Measurements from ENCODE around the gene ARSK. TPM values are rescaled to one million over a fixed set of nuclear protein-coding genes. Genes with fewer than 3 reads are reported as not detected.

The ARSK gene
- total RNA-seq, 1 experiment from 2014 or later, result 13.7 TPM

GRCh38 chr5:95641741-95642220, 86.9 kb downstream of the ARSK start:
- CTCF ChIA-PET, result no interaction called here
- DNase-seq (ENCODE audit: low read depth, low spot score), result no peak
- no peak for ATAC-seq
- H3K27me3 ChIP-seq (ENCODE audit: control insufficient read depth, insufficient read depth, low read length), result no peaks in the 10 kb centered on the region
- H3K4me3 ChIP-seq (ENCODE audit: low read depth in 2 of 2, low read length in 2 of 2), result no peak overlapping the region
- H3K4me1 ChIP-seq (ENCODE audit: control insufficient read depth, insufficient read depth, low read length), result peaks cover 13% of the 10 kb centered on the region
- H3K36me3 ChIP-seq (ENCODE audit: control insufficient read depth, insufficient read depth, low read length), result no peaks in the 10 kb centered on the region
- intact Hi-C loops (cut with micrococcal nuclease; ENCODE audit: unreplicated experiment) (no loop called here), in situ Hi-C loops (cut with HindIII; ENCODE audit: low pct_unique_long_range_greater_than_20kb, low sequenced_read_pairs) (no loop called here)
- BruUV-seq (replicated peaks), result no TSS peak
- TF ChIP-seq POLR2AphosphoS5 (IDR thresholded peaks at IDR 0.05; ENCODE audit: low read depth, low read length) (no peak), CTCF (IDR thresholded peaks at IDR 0.05) (no peak), TCF7L2 (IDR thresholded peaks at IDR 0.05; ENCODE audit: low read depth, low read length) (no peak), SIN3A (IDR thresholded peaks at IDR 0.05; ENCODE audit: borderline replicate concordance, insufficient read depth, low read depth, low read length) (no peak)
- TF ChIP-seq, protein P1, sequence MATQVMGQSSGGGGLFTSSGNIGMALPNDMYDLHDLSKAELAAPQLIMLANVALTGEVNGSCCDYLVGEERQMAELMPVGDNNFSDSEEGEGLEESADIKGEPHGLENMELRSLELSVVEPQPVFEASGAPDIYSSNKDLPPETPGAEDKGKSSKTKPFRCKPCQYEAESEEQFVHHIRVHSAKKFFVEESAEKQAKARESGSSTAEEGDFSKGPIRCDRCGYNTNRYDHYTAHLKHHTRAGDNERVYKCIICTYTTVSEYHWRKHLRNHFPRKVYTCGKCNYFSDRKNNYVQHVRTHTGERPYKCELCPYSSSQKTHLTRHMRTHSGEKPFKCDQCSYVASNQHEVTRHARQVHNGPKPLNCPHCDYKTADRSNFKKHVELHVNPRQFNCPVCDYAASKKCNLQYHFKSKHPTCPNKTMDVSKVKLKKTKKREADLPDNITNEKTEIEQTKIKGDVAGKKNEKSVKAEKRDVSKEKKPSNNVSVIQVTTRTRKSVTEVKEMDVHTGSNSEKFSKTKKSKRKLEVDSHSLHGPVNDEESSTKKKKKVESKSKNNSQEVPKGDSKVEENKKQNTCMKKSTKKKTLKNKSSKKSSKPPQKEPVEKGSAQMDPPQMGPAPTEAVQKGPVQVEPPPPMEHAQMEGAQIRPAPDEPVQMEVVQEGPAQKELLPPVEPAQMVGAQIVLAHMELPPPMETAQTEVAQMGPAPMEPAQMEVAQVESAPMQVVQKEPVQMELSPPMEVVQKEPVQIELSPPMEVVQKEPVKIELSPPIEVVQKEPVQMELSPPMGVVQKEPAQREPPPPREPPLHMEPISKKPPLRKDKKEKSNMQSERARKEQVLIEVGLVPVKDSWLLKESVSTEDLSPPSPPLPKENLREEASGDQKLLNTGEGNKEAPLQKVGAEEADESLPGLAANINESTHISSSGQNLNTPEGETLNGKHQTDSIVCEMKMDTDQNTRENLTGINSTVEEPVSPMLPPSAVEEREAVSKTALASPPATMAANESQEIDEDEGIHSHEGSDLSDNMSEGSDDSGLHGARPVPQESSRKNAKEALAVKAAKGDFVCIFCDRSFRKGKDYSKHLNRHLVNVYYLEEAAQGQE (IDR thresholded peaks at IDR 0.05; ENCODE audit: insufficient read depth in 1 of 2, low read depth in 2 of 2, low read length in 1 of 2), result no peak
- no peaks in the 10 kb centered on the region for H3K9me3 ChIP-seq (ENCODE audit: control insufficient read depth, insufficient read depth, low read depth, low read length)
- POLR2A ChIA-PET, result no interaction called here
- H3K27ac ChIP-seq (ENCODE audit: low read length), result no peak overlapping the region

DNA sequence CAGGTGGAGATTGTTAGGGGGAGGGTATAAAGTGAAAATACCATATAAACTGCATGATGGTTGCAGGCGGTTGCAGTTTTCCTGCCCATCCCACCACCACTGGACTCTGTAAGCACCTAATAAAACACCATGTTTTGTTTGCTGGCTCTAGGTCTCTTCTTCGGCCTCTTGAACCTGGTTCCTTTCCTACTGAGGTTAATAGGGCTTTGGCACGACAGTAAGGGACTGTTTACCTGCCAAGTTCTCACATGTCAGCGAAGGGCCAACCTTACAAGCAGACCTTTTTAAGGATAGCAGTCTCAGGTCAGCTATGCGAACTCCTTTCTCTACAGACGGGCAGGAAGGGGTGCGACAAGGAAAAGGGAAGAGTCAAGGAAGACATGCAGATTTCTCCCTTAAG, 88.3 kb downstream of the ARSK start:
- intact Hi-C loops (cut with micrococcal nuclease; ENCODE audit: unreplicated experiment), result no loop called here
- BruUV-seq (replicated peaks), result no TSS peak
- Histone ChIP-seq H3K27me3 (ENCODE audit: control insufficient read depth, insufficient read depth, low read length) (no peaks in the 10 kb centered on the region), H3K27ac (ENCODE audit: low read length) (no peak overlapping the region), H3K9me3 (ENCODE audit: control insufficient read depth, insufficient read depth, low read depth, low read length) (no peaks in the 10 kb centered on the region), H3K4me1 (ENCODE audit: control insufficient read depth, insufficient read depth, low read length) (peaks cover 19% of the 10 kb centered on the region), H3K36me3 (ENCODE audit: control insufficient read depth, insufficient read depth, low read length) (no peaks in the 10 kb centered on the region), H3K4me3 (ENCODE audit: low read depth in 2 of 2, low read length in 2 of 2) (no peak overlapping the region)
- POLR2A ChIA-PET, result interaction anchor here (1.1 kb wide), 1 partner anchor 9 kb away, joined by 3 read pairs; no protein-coding TSS in a partner anchor
- in situ Hi-C loops (cut with HindIII; ENCODE audit: low pct_unique_long_range_greater_than_20kb, low sequenced_read_pairs), result no loop called here
- DNase-seq (ENCODE audit: low read depth, low spot score) (no peak), ATAC-seq (no peak)
- CTCF ChIA-PET, result no interaction called here
- no peak for TF ChIP-seq TCF7L2 (IDR thresholded peaks at IDR 0.05; ENCODE audit: low read depth, low read length)
- TF ChIP-seq, protein P1 (IDR thresholded peaks at IDR 0.05; ENCODE audit: insufficient read depth in 1 of 2, low read depth in 2 of 2, low read length in 1 of 2), result no peak
- no peak for TF ChIP-seq CTCF (IDR thresholded peaks at IDR 0.05)
- TF ChIP-seq SIN3A (IDR thresholded peaks at IDR 0.05; ENCODE audit: borderline replicate concordance, insufficient read depth, low read depth, low read length), result no peak
- TF ChIP-seq POLR2AphosphoS5 (IDR thresholded peaks at IDR 0.05; ENCODE audit: low read depth, low read length), result no peak

All from Panc1 (cell line).